ENCODE results near the gene PKMYT1.

DNA sequence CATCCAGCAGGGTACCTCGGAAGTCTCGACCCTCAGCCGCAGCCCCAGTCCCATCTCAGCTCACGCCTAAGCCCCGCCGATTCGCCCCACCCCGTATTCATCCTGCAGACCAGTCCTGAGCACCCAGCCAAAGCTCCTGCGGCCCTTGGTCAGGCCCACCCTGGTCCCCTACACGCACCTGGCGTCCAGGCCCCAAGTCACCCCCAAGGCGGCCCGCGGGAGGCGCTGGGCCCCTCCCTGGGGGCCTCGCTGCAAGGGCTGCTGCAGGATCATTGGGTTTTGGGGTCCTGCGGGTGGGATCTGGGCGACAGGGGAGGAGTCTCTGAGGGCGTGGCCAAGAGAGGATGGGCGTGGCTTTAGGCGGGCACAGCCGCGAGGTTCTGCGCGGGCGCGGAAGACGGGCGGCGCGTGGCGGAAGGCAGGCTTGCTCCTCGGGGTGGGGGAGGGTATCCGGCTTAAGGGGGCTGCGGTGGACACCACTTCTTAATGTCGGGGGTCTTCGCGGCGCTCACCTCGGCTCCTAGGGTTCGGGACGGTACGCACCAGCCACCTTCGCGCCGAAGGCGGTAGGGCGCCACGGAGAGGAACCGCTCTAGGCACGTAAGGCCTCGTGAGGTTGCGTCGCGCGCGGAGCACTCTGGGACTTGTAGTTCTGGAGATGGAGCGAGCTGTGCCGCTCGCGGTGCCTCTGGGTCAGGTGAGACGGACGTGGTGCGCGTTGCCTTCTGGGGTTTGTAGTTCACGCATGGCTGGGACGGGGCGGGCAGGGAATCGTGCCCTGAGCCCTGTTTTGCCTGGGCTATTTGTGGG lies 43.6 kb upstream of the PKMYT1 start, which contains the start of the genes HCFC1R1 and THOC6:
- no peak for TF ChIP-seq EZH2 (IDR thresholded peaks at IDR 0.05; ENCODE audit: insufficient read depth, poor library complexity, severe bottlenecking)
- TF ChIP-seq EZH2phosphoT487 (IDR thresholded peaks at IDR 0.05; ENCODE audit: insufficient read depth, low read depth) = no peak
